NOMO-1 treated with DMSO at 0.1 percent for 48 hours (cell line): ENCODE results near the gene FITM1.
"Not testable (repeated sequence)": the region's sequence is repeated elsewhere in the genome, so short reads cannot be mapped to it uniquely, and the experiment has no call there.

Experiments
- DNase-seq: peaks from one replicate; lab custom pipeline; 2025; ENCODE audit not compliant: unreplicated experiment; lab: John Stamatoyannopoulos, UW

Gene FITM1

DNA sequence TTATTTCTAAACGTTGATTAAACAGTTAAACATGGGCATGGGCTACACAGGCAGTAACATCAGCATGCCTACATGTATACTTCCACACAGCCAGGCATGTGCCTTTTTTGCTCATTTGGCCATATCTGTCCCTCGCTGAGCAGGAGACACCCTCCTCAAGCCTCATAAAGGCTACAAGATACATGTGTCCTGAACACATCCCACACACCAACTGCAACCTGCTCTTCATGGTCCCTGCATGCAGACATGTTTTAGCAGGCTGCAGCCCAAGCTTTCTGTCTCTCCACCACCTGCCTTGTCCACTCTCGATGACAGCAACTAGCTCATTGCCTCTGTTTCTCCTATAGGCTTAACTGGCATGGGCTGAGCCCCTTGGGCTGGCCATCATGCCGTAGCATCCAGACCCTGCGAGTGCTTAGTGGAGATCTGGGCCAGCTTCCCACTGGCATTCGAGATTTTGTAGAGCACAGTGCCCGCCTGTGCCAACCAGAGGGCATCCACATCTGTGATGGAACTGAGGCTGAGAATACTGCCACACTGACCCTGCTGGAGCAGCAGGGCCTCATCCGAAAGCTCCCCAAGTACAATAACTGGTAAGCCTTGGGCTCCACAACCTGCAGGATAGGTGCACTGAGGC lies 33.8 kb upstream of the FITM1 start:
- no peak for DNase-seq

DNA sequence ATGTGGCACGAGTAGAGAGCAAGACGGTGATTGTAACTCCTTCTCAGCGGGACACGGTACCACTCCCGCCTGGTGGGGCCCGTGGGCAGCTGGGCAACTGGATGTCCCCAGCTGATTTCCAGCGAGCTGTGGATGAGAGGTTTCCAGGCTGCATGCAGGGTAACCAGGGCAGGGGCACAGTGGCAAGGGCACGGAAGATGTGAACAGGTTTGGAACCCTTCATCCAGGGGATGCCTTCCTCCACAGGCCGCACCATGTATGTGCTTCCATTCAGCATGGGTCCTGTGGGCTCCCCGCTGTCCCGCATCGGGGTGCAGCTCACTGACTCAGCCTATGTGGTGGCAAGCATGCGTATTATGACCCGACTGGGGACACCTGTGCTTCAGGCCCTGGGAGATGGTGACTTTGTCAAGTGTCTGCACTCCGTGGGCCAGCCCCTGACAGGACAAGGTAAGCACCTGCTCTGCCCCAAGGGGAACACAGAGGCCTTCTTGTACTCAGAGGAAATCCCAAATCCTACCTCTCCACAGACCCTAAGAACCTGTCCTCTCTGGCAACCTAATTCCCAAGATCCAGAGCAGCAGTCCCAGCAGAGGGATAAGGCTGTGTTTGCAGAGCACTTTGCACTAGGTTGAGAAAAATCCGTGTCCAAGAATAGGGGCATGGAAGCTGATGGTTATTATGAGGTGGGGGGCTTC lies 32.1 kb upstream of the FITM1 start:
- DNase-seq = no peak

DNA sequence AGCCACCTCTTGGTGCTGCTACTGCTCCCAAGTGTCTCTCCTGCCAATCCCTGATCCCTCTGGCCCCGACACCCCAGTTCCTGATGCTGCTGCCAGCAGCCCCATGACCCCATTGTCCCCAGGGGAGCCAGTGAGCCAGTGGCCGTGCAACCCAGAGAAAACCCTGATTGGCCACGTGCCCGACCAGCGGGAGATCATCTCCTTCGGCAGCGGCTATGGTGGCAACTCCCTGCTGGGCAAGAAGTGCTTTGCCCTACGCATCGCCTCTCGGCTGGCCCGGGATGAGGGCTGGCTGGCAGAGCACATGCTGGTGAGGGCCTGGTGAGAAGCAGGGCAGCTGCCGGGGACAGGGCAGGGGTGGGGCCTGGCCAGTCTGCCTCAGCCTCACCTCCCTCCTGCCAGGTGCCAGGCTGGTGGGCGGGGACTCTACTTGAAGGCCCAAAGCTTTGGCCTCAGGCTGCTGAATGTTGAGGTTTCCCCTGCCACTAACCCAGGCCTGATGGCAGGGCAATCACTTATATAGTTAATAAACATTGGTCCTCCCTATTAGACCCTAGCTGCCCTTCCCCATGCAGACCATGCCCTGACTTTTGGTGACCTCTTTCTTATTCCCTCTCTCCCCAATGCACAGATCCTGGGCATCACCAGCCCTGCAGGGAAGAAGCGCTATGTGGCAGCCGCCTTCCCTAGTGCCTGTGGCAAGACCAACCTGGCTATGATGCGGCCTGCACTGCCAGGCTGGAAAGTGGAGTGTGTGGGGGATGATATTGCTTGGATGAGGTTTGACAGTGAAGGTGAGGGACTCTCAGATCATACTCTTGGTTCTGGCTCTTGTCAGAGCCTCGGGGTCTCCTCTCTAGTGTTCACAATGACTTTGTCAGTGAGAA lies 31.3 kb upstream of the FITM1 start:
- no peak for DNase-seq

DNA sequence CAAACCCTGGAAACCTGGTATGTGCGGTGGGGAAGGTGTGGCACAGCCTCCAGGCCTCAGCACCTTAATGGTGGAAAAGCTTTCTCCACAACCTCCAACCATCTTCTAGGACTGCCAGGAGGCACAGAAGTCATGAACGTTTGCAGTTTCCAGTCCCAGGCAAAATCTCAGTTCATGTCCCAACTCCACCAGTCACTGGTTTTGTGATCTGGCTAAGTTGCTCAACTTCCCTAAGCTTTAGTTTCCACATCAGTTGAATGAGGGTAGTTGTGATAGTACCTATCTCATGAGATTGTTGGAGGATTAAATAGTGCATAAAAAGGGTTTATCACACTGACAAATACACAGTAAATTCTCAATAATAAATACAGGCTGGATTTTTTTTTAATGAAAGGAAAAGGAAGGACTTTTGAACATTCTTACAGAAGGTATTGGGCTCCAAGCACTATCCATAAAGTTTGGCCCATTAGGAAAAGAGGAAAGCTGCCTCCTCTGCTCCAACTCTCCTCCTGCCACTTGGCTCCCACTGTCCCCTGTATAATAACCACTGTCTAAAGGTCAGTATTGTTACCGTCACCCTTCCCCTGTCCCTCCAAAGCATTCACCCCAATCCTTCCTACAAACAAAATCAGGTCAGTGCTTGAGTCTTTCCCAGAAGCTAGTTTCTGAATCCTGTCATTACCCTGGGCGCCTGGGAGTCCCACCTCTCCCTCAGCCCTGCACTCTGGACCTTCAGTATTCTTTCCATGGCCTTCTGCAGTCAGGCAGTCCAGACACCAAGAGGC lies 30.1 kb upstream of the FITM1 start:
- DNase-seq = peak; percentile 15

DNA sequence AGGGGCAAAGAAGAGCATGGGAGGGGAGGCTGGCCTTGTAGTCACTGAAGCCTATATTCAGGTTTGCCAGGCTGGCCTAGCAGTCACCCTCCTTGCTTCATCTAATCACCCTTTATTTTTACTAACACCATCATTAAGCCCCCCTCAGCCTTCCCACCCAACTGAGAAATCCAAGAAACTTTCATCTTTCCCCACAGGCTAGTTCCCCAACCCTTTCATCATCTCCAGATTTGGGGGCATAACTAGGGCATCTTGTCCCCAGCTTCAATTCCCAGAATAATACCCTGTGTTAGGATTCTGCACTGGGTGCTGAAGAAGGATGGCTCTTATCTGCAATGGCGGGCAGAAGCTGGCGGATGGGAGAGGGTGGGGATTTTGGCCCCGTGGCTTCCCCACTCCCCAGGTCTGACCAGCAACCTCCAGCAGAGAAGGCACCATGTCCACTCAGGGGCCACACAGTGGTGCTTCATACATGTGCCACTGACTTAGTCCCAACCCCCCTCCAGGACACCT lies 29.4 kb upstream of the FITM1 start:
- DNase-seq = no peak

DNA sequence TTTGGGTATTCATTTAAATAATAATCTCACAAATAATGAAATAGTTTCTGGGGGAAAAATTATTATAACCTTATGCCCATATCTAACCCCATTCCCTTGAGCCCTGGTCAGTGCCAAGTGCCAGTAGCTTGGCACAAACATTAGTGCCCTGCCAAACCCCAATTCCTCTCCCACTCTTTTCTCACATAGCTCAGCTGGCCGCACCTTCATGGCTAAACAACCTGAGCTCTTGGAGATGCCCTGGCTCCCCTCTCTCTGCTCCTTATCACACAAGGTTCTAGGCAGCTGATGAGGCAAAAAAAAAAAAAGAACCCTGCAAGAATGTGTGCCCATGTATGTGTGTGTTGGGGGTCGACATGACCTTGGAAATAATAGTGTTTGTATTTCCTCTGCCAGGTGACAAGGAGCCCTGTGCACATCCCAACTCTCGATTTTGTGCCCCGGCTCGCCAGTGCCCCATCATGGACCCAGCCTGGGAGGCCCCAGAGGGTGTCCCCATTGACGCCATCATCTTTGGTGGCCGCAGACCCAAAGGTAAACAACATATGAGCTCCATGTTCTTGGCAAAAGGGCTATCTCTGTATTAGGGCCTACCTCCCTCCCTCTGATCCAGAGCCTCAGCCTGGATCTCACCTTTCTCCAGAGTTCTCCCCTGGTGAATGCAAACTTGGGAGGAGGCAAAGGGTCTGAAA lies 28.0 kb upstream of the FITM1 start:
- no peak for DNase-seq

DNA sequence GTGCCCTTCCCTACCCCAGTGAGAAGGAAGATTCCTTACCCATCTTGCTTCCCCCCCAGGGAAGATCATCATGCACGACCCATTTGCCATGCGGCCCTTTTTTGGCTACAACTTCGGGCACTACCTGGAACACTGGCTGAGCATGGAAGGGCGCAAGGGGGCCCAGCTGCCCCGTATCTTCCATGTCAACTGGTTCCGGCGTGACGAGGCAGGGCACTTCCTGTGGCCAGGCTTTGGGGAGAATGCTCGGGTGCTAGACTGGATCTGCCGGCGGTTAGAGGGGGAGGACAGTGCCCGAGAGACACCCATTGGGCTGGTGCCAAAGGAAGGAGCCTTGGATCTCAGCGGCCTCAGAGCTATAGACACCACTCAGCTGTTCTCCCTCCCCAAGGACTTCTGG lies 27.0 kb upstream of the FITM1 start:
- no peak for DNase-seq

DNA sequence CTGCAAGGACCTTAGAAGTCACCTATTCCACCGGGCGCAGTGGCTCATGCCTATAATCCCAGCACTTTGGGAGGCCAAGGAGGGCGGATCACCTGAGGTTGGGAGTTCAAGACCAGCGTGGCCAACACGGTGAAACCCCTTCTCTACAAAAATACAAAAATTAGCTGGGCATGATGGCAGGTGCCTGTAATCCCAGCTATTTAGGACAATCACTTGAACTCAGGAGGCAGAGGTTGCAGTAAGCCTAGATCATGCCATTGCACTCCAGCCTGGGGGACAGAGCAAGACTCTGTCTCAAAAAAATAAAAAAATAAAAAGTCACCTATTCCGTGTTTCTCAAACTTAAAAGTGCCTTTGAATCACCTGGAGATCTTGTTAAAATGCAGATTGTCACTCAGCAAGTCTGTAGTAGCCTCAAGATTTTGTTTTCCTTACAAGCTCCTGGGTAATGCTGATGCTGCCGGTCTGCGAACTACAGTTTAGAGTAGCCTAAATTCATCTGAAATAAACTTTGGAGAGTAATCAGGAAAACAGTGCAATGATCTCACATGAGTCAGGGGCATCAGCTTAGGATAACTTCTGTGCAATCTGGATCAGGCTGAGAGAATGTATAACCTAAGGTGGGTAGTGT lies 24.7 kb upstream of the FITM1 start:
- DNase-seq = not testable (repeated sequence)

DNA sequence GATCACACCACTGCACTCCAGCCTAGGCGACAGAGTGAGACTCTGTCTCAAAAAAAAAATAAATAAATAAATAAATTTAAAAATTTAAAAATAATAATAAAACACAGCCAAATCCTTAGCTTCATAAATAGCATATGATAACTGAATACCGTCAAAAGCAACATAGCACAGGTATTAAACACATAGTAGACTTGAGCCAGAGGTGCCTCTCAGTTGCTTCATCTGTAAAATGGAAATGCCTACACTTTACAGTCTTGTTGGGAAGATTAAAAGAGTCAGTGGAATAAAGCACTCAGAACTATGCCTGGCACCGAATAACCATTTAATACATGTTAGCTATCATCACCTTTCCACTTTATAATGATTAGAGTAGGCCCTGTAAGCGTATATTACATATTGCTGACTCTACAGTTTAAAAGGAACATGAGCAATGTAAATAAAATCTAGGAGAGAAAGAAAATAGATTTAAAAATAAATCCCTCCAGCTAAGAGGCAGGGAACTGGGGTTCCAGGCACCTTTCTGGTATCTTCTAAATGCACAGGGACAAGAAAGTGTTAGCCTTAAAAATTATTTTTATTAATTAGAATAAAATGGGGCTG lies 23.7 kb upstream of the FITM1 start:
- no peak for DNase-seq

DNA sequence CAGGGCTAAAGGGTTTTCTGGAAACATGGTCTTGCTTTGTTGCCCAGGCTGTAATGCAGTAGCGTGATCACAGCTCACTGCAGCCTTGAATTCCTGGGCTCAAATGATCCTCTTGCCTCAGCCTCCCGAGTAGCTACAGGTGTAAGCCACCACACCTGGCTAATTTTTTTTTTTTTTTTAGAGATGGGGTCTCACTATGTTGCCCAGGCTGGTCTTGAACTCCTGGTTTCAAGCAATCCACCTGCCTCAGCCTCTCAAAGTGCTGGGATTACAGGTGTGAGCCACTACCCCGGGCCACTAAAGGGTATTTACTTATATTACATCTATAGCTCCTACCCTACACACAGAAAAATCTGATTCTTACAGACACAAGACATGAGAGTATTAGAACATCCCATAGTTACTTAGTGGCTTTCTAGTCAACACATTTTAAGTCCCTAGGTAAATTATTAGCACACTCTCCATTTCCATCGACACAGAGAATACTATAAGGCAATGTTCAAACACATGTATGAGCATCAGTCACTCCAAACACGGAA lies 22.1 kb upstream of the FITM1 start:
- no peak for DNase-seq

DNA sequence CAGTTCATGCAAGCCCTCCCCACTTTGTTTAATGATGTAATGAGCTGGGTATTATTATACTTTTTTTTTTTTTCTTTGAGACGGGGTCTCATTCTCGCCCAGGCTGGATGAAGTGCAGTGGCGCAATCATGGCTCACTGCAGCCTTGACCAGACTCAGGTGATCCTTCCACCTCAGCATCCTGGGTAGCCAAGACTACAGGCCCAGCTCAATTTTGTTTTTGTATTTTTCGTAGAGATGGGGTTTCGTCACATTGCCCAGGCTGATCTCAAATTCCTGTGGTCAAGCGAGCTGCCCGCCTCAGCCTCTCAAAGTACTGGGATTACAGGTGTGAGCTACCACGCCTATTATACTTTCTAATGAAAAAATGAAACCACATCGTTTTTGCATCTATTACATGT lies 20.4 kb upstream of the FITM1 start:
- no peak for DNase-seq

DNA sequence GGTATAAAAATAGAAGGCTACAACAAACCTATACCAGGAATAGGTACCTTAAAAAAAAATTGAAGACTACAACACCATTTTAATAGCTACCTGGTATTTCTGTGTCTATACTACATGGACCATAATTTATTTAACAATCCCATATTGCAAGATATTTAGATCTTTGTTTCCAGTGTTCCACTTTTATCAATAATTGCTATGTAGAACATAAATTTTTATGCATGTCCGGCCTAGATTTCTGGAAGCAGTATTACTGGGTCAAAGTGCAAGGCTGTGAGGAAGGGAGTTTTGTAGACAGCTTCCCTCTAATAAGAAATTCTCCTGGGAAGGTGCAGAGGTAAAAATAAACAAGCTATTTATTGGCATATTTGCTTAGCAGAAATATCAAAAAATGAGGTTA lies 19.9 kb upstream of the FITM1 start:
- DNase-seq = no peak

DNA sequence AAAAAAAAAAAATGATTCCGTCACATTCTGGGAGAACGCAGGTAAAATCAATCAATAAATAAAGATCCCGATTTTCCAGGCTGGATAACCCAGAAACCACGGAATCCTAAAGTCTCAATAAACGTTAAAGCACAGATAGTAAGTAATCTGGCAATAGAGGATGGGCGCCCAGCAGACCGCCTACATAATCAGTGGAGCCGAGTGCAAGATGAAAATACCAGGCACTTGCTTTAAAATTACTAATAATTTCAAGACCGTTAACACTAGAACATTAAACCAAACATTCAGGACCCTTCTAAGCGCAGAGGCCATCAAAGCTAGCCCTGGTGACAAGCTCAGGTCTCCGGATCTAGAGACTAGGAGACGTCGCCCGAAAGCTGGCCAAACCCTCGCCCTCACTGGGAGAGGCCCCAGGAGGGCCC lies 17.1 kb upstream of the FITM1 start:
- peak; percentile 45 for DNase-seq

DNA sequence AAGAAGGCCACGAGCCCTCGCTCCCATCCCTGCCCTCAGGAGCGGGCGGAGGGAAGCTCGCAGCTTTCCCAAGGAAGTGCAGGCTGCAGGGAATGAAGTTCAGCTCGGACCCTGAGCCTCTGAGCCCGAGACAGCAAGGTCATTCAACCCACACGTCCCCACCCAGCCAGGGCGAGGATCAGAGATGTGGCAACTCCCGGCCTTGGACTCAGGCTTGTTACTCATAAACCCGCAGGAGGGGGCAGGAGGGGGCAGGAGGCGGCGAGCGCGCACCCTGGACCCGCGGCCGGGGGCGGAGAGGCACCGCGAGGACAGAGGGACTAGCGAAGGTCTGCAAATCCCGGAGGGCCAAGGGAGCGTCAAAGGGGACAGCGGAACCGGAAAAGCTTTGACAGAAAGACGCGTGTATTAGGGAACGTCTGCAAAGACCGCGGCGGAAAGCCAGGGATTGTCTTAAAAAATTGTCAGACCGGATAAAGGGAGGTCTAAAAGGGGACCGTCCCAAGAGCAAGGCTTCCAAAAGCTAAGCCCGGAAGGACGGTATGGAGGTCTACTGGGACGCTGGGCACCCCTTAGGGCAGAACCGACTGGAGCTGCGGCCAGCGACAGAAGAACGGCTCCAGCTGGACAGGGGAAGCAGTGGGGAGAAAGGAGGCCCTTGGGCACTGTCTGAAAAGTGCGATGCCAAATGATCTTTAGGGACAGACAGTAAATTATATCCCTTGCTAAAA lies 16.5 kb upstream of the FITM1 start:
- peak; percentile 92 for DNase-seq

DNA sequence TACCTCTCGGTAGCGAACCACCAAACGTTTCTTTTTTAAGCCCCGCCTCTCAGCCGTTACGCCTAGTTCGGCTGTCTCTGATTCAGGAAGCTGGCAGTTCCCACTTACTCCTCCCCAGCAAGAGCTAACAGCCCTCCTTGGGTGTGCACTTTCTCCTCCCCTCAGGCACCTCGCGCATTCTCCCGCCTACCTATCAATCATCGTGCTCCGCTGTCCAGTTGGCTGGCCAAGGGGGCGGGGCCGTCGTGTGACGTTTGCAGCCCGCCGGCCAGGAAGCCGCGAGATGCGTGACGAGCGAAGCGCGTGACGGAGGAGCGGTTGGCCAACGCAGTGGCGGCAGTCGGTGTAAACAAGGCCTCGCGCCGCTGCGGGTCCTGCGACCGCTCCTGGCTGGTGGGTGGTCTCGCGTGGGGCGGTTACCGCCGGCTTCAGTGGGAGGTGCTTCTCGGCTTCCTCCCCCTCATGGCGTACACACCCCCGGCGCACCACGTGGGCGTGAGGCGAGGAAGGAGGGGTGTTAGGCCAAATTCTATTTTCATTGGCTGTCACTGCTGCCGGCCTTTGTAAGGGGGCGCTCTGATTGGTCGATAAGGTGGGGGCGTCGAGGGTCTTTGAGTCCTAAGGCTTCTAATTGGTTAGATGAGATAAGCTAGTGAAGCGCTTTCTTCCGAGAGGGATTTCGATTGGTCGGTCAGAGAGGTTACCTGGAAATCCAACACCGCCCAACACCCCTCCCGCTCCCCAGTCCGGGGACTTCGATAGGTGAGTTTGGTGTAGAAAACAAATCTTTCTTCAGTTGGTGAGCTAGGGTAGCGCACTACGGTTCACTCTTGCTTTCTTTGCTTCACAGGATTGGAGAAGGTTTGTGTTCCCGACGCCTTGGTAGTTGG lies 15.7 kb upstream of the FITM1 start, which contains the start of the genes DCAF11 and NRL:
Gene DCAF11 (plus strand): TSS at position 246 of the 890 bp plus-strand sequence. CDS start 818 bp downstream, outside the sequence.
Gene NRL (minus strand): TSS at position 418 of the 890 bp plus-strand sequence. CDS start 32,101 bp downstream, outside the sequence.
- DNase-seq = peak; percentile 100

DNA sequence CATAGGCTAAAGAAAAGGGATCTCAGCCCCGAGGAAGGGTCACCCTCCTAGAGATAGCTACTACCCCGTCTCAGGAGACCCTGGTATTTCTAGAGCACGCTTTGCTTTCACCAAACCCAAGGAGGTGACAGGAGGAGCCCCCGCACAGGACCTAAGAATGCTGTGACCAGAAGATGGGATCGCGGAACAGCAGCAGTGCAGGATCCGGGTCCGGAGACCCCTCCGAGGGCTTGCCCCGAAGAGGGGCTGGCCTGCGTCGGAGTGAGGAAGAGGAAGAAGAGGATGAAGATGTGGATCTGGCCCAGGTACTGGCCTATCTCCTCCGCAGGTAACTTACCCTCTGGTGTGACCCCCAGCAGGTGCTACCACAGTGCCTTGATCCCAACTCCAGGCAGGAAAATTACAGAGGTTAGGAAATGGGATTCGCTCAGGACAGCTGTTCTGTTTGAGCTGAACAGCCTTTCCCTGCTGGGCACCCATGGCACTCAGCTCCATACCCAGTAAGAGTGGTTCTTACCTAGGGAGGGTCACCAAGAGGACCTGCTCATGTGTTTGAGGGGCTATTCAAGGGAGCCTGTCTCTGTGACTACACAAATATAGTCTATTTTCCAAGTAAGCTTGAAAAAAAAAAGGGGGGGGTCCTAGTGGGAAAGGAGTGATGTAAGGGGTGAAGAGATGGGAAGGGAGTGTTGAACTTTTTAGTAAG lies 14.9 kb upstream of the FITM1 start:
- no peak for DNase-seq
